Neural cell (in vitro differentiated cells): Measurements from ENCODE around the gene VN1R2. TPM values are rescaled to one million over a fixed set of nuclear protein-coding genes. Genes with fewer than 3 reads are reported as not detected.
"Not testable (repeated sequence)": the region's sequence is repeated elsewhere in the genome, so short reads cannot be mapped to it uniquely, and the experiment has no call there.

Experiments
- H2AFZ ChIP-seq: fragments of 200-600, 300-800 bp; sonication (generic), shearing (Covaris generic); 2 replicates; pipeline ENCODE4 v1.6.0; 2014; ENCODE audit warnings: low read depth, mild to moderate bottlenecking, antibody characterized with exemption, low read length, moderate library complexity
- H3F3A ChIP-seq: fragments of 200-600 bp; shearing (Covaris generic); 2 replicates; pipeline ENCODE4 v1.6.1; 2016; ENCODE audit warnings: mild to moderate bottlenecking, moderate library complexity, mixed read lengths, antibody characterized with exemption, low read length; ENCODE audit not compliant: insufficient read depth, poor library complexity, severe bottlenecking
- H3K27ac ChIP-seq: fragments of 200-600, 300-800 bp; sonication (generic), shearing (Covaris generic); 2 replicates; pipeline ENCODE4 v1.5.1; 2014; ENCODE audit warnings: mild to moderate bottlenecking, low read length, moderate library complexity
- H3K27me3 ChIP-seq: fragments of 300-800, 200-600 bp; sonication (generic), shearing (Covaris generic); 2 replicates; pipeline ENCODE4 v1.6.0; 2014; ENCODE audit warnings: mild to moderate bottlenecking, low read depth, low read length, moderate library complexity; ENCODE audit not compliant: insufficient read depth
- H3K36me3 ChIP-seq: fragments of 300-800, 200-600 bp; sonication (generic), shearing (Covaris generic); 2 replicates; pipeline ENCODE4 v1.5.1; 2014; ENCODE audit warnings: mild to moderate bottlenecking, antibody characterized with exemption, low read length, moderate library complexity; ENCODE audit not compliant: insufficient read depth
- H3K4me2 ChIP-seq: fragments of 300-800, 200-600 bp; sonication (generic), shearing (Covaris generic); 2 replicates; pipeline ENCODE4 v1.6.0; 2014; ENCODE audit warnings: mild to moderate bottlenecking, low read length
- H3K4me3 ChIP-seq: fragments of 300-800, 200-600 bp; sonication (generic), shearing (Covaris generic); 2 replicates; pipeline ENCODE4 v1.5.1; 2014; ENCODE audit warnings: mild to moderate bottlenecking, low read length, moderate library complexity
- H3K79me2 ChIP-seq: fragments of 200-600 bp; shearing (Covaris generic); replicated peaks from 2 replicates; pipeline ENCODE4 v1.6.0; 2014; ENCODE audit warnings: mild to moderate bottlenecking, low read length, moderate library complexity; ENCODE audit not compliant: insufficient read depth
- H3K9ac ChIP-seq: fragments of 300-800, 200-600 bp; sonication (generic), shearing (Covaris generic); 2 replicates; pipeline ENCODE4 v1.6.1; 2016; ENCODE audit warnings: mild to moderate bottlenecking, low read length, mixed read lengths
- H3K9me2 ChIP-seq: fragments of 200-600 bp; shearing (Covaris generic); 2 replicates; pipeline ENCODE4 v1.6.1; 2016; ENCODE audit warnings: mild to moderate bottlenecking, low read length, mixed read lengths; ENCODE audit not compliant: insufficient read depth
- H3K9me3 ChIP-seq: fragments of 200-600, 300-800 bp; sonication (generic), shearing (Covaris generic); 2 replicates; pipeline ENCODE4 v1.6.1; 2016; ENCODE audit warnings: mild to moderate bottlenecking, mixed run types, low read length, moderate library complexity, mixed read lengths
- H4K20me1 ChIP-seq: fragments of 200-600 bp; shearing (Covaris generic); 2 replicates; pipeline ENCODE4 v1.6.1; 2016; ENCODE audit warnings: mild to moderate bottlenecking, mixed run types; ENCODE audit not compliant: insufficient read depth
- EP300 ChIP-seq: fragments of 450-650 bp; conservative IDR thresholded peaks from 2 replicates; pipeline ENCODE4 v1.6.1; 2014; ENCODE audit warnings: antibody characterized with exemption, mild to moderate bottlenecking, moderate library complexity; ENCODE audit not compliant: poor library complexity, severe bottlenecking
- EZH2 ChIP-seq: fragments of 200-600, 300-800 bp; shearing (Covaris generic), sonication (generic); IDR thresholded peaks from 2 replicates; pipeline ENCODE4 v1.6.1; 2014; ENCODE audit warnings: antibody characterized with exemption, low read length, borderline replicate concordance, mild to moderate bottlenecking; ENCODE audit not compliant: insufficient read depth, poor library complexity, severe bottlenecking
- MXI1 ChIP-seq: fragments of 450-650 bp; conservative IDR thresholded peaks from 2 replicates; pipeline ENCODE4 v1.6.1; 2014; ENCODE audit warnings: antibody characterized with exemption, mild to moderate bottlenecking; ENCODE audit not compliant: poor library complexity, severe bottlenecking
- POLR2AphosphoS5 ChIP-seq: IDR thresholded peaks from 2 replicates; pipeline ENCODE4 v1.6.1; 2012
- RAD21 ChIP-seq: fragments of 450-650 bp; conservative IDR thresholded peaks from 2 replicates; pipeline ENCODE4 v1.6.1; 2014; ENCODE audit warnings: antibody characterized with exemption, mild to moderate bottlenecking, moderate library complexity
- SMC3 ChIP-seq: fragments of 450-650 bp; conservative IDR thresholded peaks from 2 replicates; pipeline ENCODE4 v1.6.1; 2014; ENCODE audit warnings: antibody characterized with exemption, mild to moderate bottlenecking, moderate library complexity; ENCODE audit not compliant: poor library complexity
- TAF1 ChIP-seq: IDR thresholded peaks from 2 replicates; pipeline ENCODE4 v1.6.1; 2012; ENCODE audit warnings: low read depth
- polyA plus RNA-seq: library from polyadenylated mRNA; depleted of rRNA; stranded (reverse); fragments of >200 nt; gene quantifications from 2 replicates; pipeline ENCODE4 v1.2.3, GENCODE V29; 2014
- TF ChIP-seq, protein P1 (sequence below): IDR thresholded peaks from 2 replicates; pipeline ENCODE4 v1.6.1; 2012; ENCODE audit warnings: borderline replicate concordance
- TF ChIP-seq, protein P2 (sequence below): fragments of 450-650 bp; IDR thresholded peaks from 2 replicates; pipeline ENCODE4 v1.5.1; 2014; ENCODE audit warnings: antibody characterized with exemption, mild to moderate bottlenecking, moderate library complexity; ENCODE audit not compliant: poor library complexity, severe bottlenecking

The VN1R2 gene
- polyA plus RNA-seq, 1 donor from 2014 or later: not detected

DNA sequence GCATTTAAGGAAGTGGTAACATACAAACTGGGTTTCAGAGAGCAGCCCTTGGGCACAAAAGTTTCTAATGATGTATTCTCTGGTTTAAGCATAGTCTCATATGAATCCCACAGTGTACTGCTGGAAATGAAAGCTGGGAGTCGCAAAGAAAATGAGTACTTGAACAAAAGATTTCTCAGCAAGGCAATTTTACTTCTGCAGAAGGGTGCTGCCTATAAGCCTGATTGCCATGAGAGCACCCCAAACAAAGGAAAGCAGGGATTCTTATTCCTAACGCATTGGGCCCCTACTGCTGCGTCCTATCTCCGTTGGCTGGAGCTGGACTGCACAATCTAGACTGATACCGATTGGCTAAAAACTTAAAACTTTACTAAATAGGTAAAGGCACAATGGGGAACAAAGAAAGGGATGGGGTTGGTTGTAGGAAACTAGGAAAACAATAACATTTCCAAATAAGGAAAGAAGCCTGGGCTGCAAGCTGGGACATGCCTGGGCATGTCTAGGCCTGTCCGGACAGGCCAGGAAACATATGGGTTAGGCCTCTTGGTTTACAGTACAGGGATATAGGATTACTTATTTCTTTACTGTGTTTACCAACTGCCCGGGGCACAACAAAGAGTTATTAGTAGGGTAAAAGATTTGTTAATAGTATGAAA is 36.8 kb downstream of the VN1R2 start:
- no peaks in the 10 kb centered on the region for H3K79me2 ChIP-seq
- H4K20me1 ChIP-seq: no peaks in the 10 kb centered on the region
- H3K9me3 ChIP-seq: no peaks in the 10 kb centered on the region
- no peaks in the 10 kb centered on the region for H3K9me2 ChIP-seq
- no peak overlapping the region for H3K4me2 ChIP-seq
- no peak overlapping the region for H2AFZ ChIP-seq
- H3K9ac ChIP-seq: no peak overlapping the region
- no peaks in the 10 kb centered on the region for H3F3A ChIP-seq
- no peaks in the 10 kb centered on the region for H3K36me3 ChIP-seq
- no peaks in the 10 kb centered on the region for H3K27me3 ChIP-seq
- TF ChIP-seq, protein P1, sequence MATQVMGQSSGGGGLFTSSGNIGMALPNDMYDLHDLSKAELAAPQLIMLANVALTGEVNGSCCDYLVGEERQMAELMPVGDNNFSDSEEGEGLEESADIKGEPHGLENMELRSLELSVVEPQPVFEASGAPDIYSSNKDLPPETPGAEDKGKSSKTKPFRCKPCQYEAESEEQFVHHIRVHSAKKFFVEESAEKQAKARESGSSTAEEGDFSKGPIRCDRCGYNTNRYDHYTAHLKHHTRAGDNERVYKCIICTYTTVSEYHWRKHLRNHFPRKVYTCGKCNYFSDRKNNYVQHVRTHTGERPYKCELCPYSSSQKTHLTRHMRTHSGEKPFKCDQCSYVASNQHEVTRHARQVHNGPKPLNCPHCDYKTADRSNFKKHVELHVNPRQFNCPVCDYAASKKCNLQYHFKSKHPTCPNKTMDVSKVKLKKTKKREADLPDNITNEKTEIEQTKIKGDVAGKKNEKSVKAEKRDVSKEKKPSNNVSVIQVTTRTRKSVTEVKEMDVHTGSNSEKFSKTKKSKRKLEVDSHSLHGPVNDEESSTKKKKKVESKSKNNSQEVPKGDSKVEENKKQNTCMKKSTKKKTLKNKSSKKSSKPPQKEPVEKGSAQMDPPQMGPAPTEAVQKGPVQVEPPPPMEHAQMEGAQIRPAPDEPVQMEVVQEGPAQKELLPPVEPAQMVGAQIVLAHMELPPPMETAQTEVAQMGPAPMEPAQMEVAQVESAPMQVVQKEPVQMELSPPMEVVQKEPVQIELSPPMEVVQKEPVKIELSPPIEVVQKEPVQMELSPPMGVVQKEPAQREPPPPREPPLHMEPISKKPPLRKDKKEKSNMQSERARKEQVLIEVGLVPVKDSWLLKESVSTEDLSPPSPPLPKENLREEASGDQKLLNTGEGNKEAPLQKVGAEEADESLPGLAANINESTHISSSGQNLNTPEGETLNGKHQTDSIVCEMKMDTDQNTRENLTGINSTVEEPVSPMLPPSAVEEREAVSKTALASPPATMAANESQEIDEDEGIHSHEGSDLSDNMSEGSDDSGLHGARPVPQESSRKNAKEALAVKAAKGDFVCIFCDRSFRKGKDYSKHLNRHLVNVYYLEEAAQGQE: no peak
- TF ChIP-seq, protein P2, sequence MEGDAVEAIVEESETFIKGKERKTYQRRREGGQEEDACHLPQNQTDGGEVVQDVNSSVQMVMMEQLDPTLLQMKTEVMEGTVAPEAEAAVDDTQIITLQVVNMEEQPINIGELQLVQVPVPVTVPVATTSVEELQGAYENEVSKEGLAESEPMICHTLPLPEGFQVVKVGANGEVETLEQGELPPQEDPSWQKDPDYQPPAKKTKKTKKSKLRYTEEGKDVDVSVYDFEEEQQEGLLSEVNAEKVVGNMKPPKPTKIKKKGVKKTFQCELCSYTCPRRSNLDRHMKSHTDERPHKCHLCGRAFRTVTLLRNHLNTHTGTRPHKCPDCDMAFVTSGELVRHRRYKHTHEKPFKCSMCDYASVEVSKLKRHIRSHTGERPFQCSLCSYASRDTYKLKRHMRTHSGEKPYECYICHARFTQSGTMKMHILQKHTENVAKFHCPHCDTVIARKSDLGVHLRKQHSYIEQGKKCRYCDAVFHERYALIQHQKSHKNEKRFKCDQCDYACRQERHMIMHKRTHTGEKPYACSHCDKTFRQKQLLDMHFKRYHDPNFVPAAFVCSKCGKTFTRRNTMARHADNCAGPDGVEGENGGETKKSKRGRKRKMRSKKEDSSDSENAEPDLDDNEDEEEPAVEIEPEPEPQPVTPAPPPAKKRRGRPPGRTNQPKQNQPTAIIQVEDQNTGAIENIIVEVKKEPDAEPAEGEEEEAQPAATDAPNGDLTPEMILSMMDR: no peak
- TF ChIP-seq RAD21: no peak
- TF ChIP-seq POLR2AphosphoS5: no peak
- TF ChIP-seq TAF1: no peak
- no peak for TF ChIP-seq SMC3
- no peak for TF ChIP-seq EZH2
- no peak for TF ChIP-seq EP300
- no peak for TF ChIP-seq MXI1
- no peak overlapping the region for H3K4me3 ChIP-seq
- H3K27ac ChIP-seq: peak overlapping the region; percentile 26

DNA sequence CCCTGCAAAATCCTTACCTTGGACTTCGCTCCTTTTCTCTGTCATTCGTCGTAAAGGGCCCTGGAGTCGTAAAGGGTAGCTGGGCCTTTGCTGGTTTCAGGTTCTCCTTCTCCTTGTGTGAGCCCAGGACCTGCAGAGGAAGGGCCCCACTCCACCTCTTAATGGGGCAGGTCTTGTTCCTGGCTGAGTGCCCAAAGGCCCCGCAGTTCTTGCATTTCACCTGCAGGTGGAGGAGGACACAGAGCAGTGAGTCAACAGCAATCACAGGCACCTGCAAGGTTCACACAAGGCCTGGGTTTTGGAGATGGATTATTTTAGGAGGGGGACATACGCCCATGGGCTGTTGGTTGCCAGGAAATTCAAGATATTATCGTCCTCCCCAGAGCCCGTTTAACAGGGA is 43.2 kb downstream of the VN1R2 start:
- not testable (repeated sequence) for H3F3A ChIP-seq, H3K36me3 ChIP-seq, H4K20me1 ChIP-seq, H3K4me3 ChIP-seq, H2AFZ ChIP-seq, H3K27ac ChIP-seq, H3K9me2 ChIP-seq, H3K9ac ChIP-seq, H3K27me3 ChIP-seq, H3K79me2 ChIP-seq, H3K9me3 ChIP-seq, H3K4me2 ChIP-seq

DNA sequence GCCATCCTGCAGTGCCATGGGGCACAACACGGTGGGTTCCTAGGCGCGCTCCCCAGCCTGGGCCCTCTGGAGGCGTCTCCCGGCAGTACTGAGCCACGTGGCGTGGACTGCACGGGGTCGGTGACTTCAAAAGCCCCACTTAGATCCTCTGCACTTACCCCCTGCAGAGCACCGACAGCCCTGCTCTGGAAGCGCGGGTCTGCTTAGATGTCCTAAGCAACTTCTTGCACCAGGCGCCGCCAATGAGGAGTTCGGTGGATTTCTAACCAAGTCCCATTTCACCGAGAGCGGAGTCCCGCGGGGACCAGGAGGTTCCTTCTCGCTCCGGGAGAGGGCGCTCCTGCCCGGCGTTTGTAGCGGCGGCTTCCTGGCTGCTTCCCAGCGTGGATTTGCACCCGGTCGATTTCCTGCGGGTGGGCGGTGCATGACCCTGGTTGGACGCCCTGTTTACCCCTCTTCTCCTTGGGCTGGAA is 50.3 kb downstream of the VN1R2 start:
- Histone ChIP-seq H3K79me2 (no peaks in the 10 kb centered on the region), H3K27ac (no peak overlapping the region), H4K20me1 (no peaks in the 10 kb centered on the region), H3K9me3 (peaks cover 5% of the 10 kb centered on the region), H3K27me3 (no peaks in the 10 kb centered on the region), H3K9ac (no peak overlapping the region), H3K9me2 (no peaks in the 10 kb centered on the region), H3K4me2 (no peak overlapping the region), H2AFZ (no peak overlapping the region), H3K36me3 (no peaks in the 10 kb centered on the region), H3K4me3 (no peak overlapping the region), H3F3A (no peaks in the 10 kb centered on the region)
- TF ChIP-seq TAF1: no peak
- TF ChIP-seq SMC3: no peak
- no peak for TF ChIP-seq POLR2AphosphoS5
- TF ChIP-seq, protein P2: no peak
- TF ChIP-seq RAD21: no peak
- TF ChIP-seq MXI1: no peak
- no peak for TF ChIP-seq EP300
- no peak for TF ChIP-seq EZH2
- TF ChIP-seq, protein P1: no peak
